Measurements from ENCODE around the gene RBM47.

Gene RBM47

DNA sequence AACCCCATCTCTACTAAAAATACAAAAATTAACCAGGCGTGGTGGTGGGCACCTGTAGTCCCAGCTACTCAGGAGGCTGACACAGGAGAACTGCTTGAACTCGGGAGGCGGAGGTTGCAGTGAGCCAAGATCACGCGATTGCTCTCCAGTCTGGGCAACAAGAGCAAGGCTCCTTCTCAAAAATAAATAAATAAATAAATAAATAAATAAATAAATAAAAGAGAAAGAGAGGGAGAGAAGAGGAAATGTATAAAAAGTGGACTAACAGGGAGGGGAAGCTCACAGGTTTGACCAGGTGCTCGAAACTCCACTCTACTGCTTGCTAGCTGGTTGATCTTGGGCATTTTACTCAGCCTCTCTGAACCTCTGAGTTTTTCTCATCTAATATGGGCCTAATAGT is 84.2 kb downstream of the RBM47 start (continued):
- peak; percentile 74 for TF ChIP-seq ZNF426 (tag by site-specific recombination; IDR thresholded peaks at IDR 0.05)
- TF ChIP-seq, protein P1, sequence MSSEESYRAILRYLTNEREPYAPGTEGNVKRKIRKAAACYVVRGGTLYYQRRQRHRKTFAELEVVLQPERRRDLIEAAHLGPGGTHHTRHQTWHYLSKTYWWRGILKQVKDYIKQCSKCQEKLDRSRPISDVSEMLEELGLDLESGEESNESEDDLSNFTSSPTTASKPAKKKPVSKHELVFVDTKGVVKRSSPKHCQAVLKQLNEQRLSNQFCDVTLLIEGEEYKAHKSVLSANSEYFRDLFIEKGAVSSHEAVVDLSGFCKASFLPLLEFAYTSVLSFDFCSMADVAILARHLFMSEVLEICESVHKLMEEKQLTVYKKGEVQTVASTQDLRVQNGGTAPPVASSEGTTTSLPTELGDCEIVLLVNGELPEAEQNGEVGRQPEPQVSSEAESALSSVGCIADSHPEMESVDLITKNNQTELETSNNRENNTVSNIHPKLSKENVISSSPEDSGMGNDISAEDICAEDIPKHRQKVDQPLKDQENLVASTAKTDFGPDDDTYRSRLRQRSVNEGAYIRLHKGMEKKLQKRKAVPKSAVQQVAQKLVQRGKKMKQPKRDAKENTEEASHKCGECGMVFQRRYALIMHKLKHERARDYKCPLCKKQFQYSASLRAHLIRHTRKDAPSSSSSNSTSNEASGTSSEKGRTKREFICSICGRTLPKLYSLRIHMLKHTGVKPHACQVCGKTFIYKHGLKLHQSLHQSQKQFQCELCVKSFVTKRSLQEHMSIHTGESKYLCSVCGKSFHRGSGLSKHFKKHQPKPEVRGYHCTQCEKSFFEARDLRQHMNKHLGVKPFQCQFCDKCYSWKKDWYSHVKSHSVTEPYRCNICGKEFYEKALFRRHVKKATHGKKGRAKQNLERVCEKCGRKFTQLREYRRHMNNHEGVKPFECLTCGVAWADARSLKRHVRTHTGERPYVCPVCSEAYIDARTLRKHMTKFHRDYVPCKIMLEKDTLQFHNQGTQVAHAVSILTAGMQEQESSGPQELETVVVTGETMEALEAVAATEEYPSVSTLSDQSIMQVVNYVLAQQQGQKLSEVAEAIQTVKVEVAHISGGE (tag by site-specific recombination; conservative IDR thresholded peaks at IDR 0.05; ENCODE audit: low read depth): peak; percentile 61
- TF ChIP-seq ZNF266 (tag by site-specific recombination; IDR thresholded peaks at IDR 0.05; ENCODE audit: low read depth): 0 out of 2 replicates have a peak, but pooled peaks have one; percentile 60

DNA sequence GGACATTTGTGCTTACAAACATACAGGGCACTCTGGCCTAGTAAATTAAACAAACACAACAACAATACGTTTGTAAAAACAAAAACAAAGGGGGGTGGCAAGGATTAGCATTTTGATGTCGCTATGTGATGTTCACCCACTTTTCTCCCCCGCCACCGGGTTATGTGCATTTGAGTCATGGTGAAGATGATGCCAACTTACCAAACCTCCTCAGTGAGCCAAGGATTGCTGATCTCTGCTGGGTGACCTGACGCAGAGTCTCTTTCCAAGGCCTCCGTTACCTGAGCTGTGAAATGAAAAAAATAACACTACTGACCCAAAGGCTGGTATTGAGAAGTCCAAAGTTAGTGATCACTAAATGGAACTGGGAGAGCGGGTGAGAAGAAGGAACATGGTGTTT is 85.4 kb downstream of the RBM47 start:
- CTCF ChIA-PET: no interaction called here
- POLR2A ChIA-PET: no interaction called here
- H3K27ac ChIP-seq (ENCODE audit: extremely low read depth, low read depth, low read length): no peak overlapping the region

DNA sequence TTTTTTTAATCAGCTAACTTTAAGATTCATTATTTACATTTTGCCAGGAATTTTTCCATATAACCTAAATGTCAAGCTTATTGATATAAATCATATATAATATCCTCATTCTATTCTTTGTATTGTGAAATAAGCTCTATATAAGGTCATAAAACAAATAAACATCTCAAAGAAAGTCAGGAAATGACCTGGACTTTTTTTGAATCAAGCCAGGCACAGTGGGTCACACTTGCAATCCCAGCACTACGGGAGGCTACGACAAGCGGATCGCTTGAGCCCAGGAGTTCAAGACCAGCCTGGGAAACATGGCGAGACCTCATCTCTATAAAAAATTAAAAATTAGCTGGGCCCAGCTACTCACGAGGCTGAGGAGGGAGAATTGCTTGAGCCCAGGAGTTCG is 88.9 kb downstream of the RBM47 start:
- H3K27ac ChIP-seq (ENCODE audit: extremely low read depth, low read depth, low read length): no peak overlapping the region
- no peaks in the 10 kb centered on the region for H3K36me3 ChIP-seq (ENCODE audit: control insufficient read depth in 2 of 2, insufficient read depth in 1 of 2, low read length in 2 of 2)
- no peaks in the 10 kb centered on the region for H3K4me1 ChIP-seq (ENCODE audit: control insufficient read depth, insufficient read depth, low read length)
- H3K4me3 ChIP-seq (ENCODE audit: low read depth, low read length): no peak overlapping the region
- H3K9me3 ChIP-seq (ENCODE audit: control insufficient read depth, insufficient read depth, low read depth, low read length): no peaks in the 10 kb centered on the region
- POLR2A ChIA-PET: no interaction called here
- TF ChIP-seq, protein P2, sequence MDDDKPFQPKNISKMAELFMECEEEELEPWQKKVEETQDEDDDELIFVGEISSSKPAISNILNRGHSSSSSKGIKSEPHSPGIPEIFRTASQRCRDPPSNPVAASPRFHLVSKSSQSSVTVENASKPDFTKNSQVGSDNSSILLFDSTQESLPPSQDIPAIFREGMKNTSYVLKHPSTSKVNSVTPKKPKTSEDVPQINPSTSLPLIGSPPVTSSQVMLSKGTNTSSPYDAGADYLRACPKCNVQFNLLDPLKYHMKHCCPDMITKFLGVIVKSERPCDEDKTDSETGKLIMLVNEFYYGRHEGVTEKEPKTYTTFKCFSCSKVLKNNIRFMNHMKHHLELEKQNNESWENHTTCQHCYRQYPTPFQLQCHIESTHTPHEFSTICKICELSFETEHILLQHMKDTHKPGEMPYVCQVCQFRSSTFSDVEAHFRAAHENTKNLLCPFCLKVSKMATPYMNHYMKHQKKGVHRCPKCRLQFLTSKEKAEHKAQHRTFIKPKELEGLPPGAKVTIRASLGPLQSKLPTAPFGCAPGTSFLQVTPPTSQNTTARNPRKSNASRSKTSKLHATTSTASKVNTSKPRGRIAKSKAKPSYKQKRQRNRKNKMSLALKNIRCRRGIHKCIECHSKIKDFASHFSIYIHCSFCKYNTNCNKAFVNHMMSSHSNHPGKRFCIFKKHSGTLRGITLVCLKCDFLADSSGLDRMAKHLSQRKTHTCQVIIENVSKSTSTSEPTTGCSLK (tag by site-specific recombination; IDR thresholded peaks at IDR 0.05): no peak
- TF ChIP-seq ZNF335 (tag by site-specific recombination; conservative IDR thresholded peaks at IDR 0.05) (no peak), ZNF211 (tag by site-specific recombination; IDR thresholded peaks at IDR 0.05; ENCODE audit: low read depth) (no peak), ZNF670 (tag by site-specific recombination; IDR thresholded peaks at IDR 0.05; ENCODE audit: low read depth) (no peak), ZNF202 (tag by site-specific recombination; IDR thresholded peaks at IDR 0.05; ENCODE audit: borderline replicate concordance) (no peak), ZNF24 (tag by site-specific recombination; IDR thresholded peaks at IDR 0.05) (no peak), ZNF366 (tag by site-specific recombination; conservative IDR thresholded peaks at IDR 0.05) (no peak), KLF8 (tag by site-specific recombination; IDR thresholded peaks at IDR 0.05) (no peak), ZNF654 (tag by site-specific recombination; IDR thresholded peaks at IDR 0.05; ENCODE audit: low read depth) (no peak), ZNF140 (tag by site-specific recombination; IDR thresholded peaks at IDR 0.05) (no peak), ZNF121 (tag by site-specific recombination; IDR thresholded peaks at IDR 0.05) (no peak), KLF10 (tag by site-specific recombination; IDR thresholded peaks at IDR 0.05) (no peak), GFI1B (tag by site-specific recombination; IDR thresholded peaks at IDR 0.05) (no peak), IKZF3 (tag by site-specific recombination; IDR thresholded peaks at IDR 0.05) (no peak), SETDB1 (IDR thresholded peaks at IDR 0.05; ENCODE audit: insufficient read length, low read length) (no peak), EGR2 (tag by site-specific recombination; IDR thresholded peaks at IDR 0.05; ENCODE audit: low read depth) (no peak), ZNF621 (tag by site-specific recombination; IDR thresholded peaks at IDR 0.05) (no peak), RBAK (tag by site-specific recombination; IDR thresholded peaks at IDR 0.05) (no peak)
- TF ChIP-seq, protein P3, sequence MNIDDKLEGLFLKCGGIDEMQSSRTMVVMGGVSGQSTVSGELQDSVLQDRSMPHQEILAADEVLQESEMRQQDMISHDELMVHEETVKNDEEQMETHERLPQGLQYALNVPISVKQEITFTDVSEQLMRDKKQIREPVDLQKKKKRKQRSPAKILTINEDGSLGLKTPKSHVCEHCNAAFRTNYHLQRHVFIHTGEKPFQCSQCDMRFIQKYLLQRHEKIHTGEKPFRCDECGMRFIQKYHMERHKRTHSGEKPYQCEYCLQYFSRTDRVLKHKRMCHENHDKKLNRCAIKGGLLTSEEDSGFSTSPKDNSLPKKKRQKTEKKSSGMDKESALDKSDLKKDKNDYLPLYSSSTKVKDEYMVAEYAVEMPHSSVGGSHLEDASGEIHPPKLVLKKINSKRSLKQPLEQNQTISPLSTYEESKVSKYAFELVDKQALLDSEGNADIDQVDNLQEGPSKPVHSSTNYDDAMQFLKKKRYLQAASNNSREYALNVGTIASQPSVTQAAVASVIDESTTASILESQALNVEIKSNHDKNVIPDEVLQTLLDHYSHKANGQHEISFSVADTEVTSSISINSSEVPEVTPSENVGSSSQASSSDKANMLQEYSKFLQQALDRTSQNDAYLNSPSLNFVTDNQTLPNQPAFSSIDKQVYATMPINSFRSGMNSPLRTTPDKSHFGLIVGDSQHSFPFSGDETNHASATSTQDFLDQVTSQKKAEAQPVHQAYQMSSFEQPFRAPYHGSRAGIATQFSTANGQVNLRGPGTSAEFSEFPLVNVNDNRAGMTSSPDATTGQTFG (tag by site-specific recombination; IDR thresholded peaks at IDR 0.05; ENCODE audit: borderline replicate concordance): no peak
- TF ChIP-seq, protein P4, sequence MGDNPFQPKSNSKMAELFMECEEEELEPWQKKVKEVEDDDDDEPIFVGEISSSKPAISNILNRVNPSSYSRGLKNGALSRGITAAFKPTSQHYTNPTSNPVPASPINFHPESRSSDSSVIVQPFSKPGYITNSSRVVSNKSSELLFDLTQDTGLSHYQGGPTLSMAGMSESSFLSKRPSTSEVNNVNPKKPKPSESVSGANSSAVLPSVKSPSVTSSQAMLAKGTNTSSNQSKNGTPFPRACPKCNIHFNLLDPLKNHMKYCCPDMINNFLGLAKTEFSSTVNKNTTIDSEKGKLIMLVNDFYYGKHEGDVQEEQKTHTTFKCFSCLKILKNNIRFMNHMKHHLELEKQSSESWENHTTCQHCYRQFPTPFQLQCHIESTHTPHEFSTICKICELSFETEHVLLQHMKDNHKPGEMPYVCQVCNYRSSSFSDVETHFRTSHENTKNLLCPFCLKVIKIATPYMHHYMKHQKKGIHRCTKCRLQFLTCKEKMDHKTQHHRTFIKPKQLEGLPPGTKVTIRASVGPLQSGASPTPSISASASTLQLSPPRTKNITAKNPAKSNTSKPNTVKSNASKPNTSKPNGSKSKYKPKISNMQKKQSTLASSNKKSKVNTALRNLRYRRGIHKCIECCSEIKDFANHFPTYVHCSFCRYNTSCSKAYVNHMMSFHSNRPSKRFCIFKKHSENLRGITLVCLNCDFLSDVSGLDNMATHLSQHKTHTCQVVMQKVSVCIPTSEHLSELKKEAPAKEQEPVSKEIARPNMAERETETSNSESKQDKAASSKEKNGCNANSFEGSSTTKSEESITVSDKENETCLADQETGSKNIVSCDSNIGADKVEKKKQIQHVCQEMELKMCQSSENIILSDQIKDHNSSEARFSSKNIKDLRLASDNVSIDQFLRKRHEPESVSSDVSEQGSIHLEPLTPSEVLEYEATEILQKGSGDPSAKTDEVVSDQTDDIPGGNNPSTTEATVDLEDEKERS (tag by site-specific recombination; IDR thresholded peaks at IDR 0.05): no peak
- CTCF ChIA-PET: interaction anchor here (0.6 to 0.7 kb wide), 2 partner anchors 172 to 1221 kb away, joined by 3 read pairs; no protein-coding TSS in a partner anchor

More for the DNA sequence above, 85.4 kb downstream of the RBM47 start:
- no peaks in the 10 kb centered on the region for H3K9me3 ChIP-seq (ENCODE audit: control insufficient read depth, insufficient read depth, low read depth, low read length)
- no peak overlapping the region for H3K4me3 ChIP-seq (ENCODE audit: low read depth, low read length)
- TF ChIP-seq YY1 (tag by site-specific recombination; IDR thresholded peaks at IDR 0.05): no peak
- no peak for TF ChIP-seq KLF10 (tag by site-specific recombination; IDR thresholded peaks at IDR 0.05)
- TF ChIP-seq ZNF184 (tag by site-specific recombination; IDR thresholded peaks at IDR 0.05): no peak
- no peaks in the 10 kb centered on the region for H3K36me3 ChIP-seq (ENCODE audit: control insufficient read depth in 2 of 2, insufficient read depth in 1 of 2, low read length in 2 of 2)
- H3K4me1 ChIP-seq (ENCODE audit: control insufficient read depth, insufficient read depth, low read length): no peaks in the 10 kb centered on the region
